ENCODE results near the gene ALG12.
A peak's percentile ranks its signal among the peaks of the same experiment; 100 is the strongest.

GRCh38 chr22:49951986-49952896 is 34.0 kb upstream of the ALG12 start:
- TF ChIP-seq CTCF (IDR thresholded peaks at IDR 0.05) (peak in 1 of 6 experiments; percentile 13), POLR2AphosphoS5 (IDR thresholded peaks at IDR 0.05) (peak; percentile 28 to 44), POLR2A (IDR thresholded peaks at IDR 0.05) (no peak)
